ENCODE data around the gene PTGDS. TPM values are rescaled to one million over a fixed set of nuclear protein-coding genes. Genes with fewer than 3 reads are reported as not detected.

PTGDS gene
- total RNA-seq, 1 donor, result 10.8 TPM

- H3K4me3 ChIP-seq (ENCODE audit: low read depth, low read length), result no peak overlapping the region
- DNase-seq (ENCODE audit: low read depth), result no peak
- TF ChIP-seq, protein P1, sequence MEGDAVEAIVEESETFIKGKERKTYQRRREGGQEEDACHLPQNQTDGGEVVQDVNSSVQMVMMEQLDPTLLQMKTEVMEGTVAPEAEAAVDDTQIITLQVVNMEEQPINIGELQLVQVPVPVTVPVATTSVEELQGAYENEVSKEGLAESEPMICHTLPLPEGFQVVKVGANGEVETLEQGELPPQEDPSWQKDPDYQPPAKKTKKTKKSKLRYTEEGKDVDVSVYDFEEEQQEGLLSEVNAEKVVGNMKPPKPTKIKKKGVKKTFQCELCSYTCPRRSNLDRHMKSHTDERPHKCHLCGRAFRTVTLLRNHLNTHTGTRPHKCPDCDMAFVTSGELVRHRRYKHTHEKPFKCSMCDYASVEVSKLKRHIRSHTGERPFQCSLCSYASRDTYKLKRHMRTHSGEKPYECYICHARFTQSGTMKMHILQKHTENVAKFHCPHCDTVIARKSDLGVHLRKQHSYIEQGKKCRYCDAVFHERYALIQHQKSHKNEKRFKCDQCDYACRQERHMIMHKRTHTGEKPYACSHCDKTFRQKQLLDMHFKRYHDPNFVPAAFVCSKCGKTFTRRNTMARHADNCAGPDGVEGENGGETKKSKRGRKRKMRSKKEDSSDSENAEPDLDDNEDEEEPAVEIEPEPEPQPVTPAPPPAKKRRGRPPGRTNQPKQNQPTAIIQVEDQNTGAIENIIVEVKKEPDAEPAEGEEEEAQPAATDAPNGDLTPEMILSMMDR (IDR thresholded peaks at IDR 0.05; ENCODE audit: insufficient read depth, low read depth, low read length), result no peak
These were observed 35.0 kb upstream of the PTGDS start for GRCh38 chr9:136942112-136942880.

- peak overlapping the region; percentile 84 for H3K4me3 ChIP-seq (ENCODE audit: low read depth, low read length)
- TF ChIP-seq, protein P1 (IDR thresholded peaks at IDR 0.05; ENCODE audit: insufficient read depth, low read depth, low read length), result no peak
- DNase-seq (ENCODE audit: low read depth), result no peak
These were observed 34.4 kb upstream of the PTGDS start for GRCh38 chr9:136942881-136943230.

GRCh38 chr9:136943291-136944211 lies 33.8 kb upstream of the PTGDS start:
- peak; percentile 32 for DNase-seq (ENCODE audit: low read depth)
- TF ChIP-seq, protein P1 (IDR thresholded peaks at IDR 0.05; ENCODE audit: insufficient read depth, low read depth, low read length), result no peak
- peak overlapping the region; percentile 84 for H3K4me3 ChIP-seq (ENCODE audit: low read depth, low read length)

- peak; percentile 65 for DNase-seq (ENCODE audit: low read depth)
- peak overlapping the region; percentile 84 for H3K4me3 ChIP-seq (ENCODE audit: low read depth, low read length)
- TF ChIP-seq, protein P1 (IDR thresholded peaks at IDR 0.05; ENCODE audit: insufficient read depth, low read depth, low read length), result no peak
These were observed 33.1 kb upstream of the PTGDS start for GRCh38 chr9:136944212-136944518.

DNA sequence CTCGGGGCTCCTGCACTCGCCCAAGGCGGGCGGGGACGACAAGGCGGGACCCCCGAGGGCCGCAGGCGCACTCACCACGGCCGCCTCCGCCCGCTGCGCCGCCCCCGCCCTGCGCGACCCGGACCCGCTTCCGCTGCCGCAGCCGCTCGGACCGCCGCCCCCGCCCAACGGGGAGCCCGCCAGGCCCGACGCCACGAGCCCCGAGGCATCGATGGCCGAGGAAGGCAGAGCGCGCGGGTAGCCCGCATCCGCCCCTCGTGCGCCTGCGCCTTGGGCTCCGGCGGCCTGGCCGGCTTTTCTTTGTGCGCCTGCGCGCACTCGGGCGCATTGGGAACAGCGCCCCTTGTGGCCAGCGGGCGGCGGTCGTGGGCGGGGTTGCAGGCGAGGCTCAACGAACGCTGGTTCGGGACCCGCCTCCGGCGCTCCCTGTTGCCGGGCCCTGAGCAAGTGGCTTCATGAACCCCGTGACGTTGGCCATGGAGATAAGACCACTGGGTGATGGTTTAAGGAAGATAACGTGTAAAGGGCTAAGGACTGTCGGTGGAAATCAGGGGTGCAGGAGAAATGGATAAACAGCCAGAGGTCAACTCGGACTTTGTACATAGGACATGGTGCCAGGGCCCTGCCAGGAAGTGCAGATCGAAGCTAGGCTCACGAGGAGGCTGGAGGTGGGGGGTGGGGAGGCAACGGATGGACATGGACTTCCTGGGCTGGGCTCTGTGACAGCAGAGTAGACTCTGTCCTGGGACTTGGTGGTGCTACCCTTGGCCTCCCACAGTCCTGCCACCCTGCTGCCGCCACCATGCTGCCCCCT lies 32.6 kb upstream of the PTGDS start, which contains the start of the genes C8G and FBXW5:
Gene C8G (plus strand): TSS at position 725 of the 814 bp plus-strand sequence. CDS start 78 bp downstream, at position 803.
Gene FBXW5 (minus strand): TSS at position 220 of the 814 bp plus-strand sequence. CDS start 655 bp downstream, outside the sequence.
- TF ChIP-seq, protein P1 (IDR thresholded peaks at IDR 0.05; ENCODE audit: insufficient read depth, low read depth, low read length), result peak; percentile 92
- peak; percentile 93 for DNase-seq (ENCODE audit: low read depth)
- peak within 1 kb of the TSS; percentile 84 for H3K4me3 ChIP-seq (ENCODE audit: low read depth, low read length)

All from fibroblast of villous mesenchyme (primary cell).